Keratinocyte (primary cell): ENCODE results near the gene ARMC10. TPM values are rescaled to one million over a fixed set of nuclear protein-coding genes. Genes with fewer than 3 reads are reported as not detected.
"Not testable (repeated sequence)": the region's sequence is repeated elsewhere in the genome, so short reads cannot be mapped to it uniquely, and the experiment has no call there.

ENCODE experiments used
- DNase-seq: peaks from one replicate; pipeline ENCODE4 v3.0.0-alpha.2; 2011; ENCODE audit warnings: low read depth, missing footprints, low spot score
- FAIRE-seq: peaks from 2 replicates; lab custom pipeline; 2011; peaks lifted over from hg19 to GRCh38; lab: Jason Lieb, UNC
- H2AFZ ChIP-seq: 2 replicates; pipeline ENCODE4 v1.6.0; 2012; ENCODE audit warnings: low read length, control low read depth, inconsistent platforms; ENCODE audit not compliant: control insufficient read depth
- H3K27ac ChIP-seq: 2 replicates; pipeline ENCODE4 v1.5.1; 2011; ENCODE audit warnings: low read length; ENCODE audit not compliant: control insufficient read depth, insufficient read depth
- H3K27me3 ChIP-seq: 3 replicates; pipeline ENCODE4 v1.6.0; 2011; ENCODE audit warnings: low read length; ENCODE audit not compliant: control insufficient read depth, insufficient read depth; ENCODE audit errors: extremely low read depth
- H3K36me3 ChIP-seq, 2 experiments: 2 replicates in 1 of 2; 3 replicates in 1 of 2; pipeline ENCODE4 v1.5.1; 2011; ENCODE audit warnings: low read length in 2 of 2, mild to moderate bottlenecking in 1 of 2; ENCODE audit not compliant: control insufficient read depth in 2 of 2, insufficient read depth in 2 of 2; ENCODE audit errors: extremely low read depth in 1 of 2
- H3K4me1 ChIP-seq: 3 replicates; pipeline ENCODE4 v1.5.1; 2011; ENCODE audit warnings: low read length; ENCODE audit not compliant: control insufficient read depth, insufficient read depth; ENCODE audit errors: extremely low read depth
- H3K4me2 ChIP-seq: 3 replicates; pipeline ENCODE4 v1.6.0; 2011; ENCODE audit warnings: low read depth, low read length; ENCODE audit not compliant: control insufficient read depth, insufficient read depth; ENCODE audit errors: extremely low read depth
- H3K4me3 ChIP-seq, 3 experiments: fragments of 200-600 bp in 1 of 3; sonication (generic) in 1 of 3; 2 replicates in 2 of 3; 3 replicates in 1 of 3; pipeline ENCODE4 v1.5.1; 2011 to 2016; ENCODE audit warnings: low read length in 3 of 3, mild to moderate bottlenecking in 3 of 3, control low read depth in 2 of 3, inconsistent platforms in 1 of 3, low read depth in 1 of 3, mixed read lengths in 1 of 3, mixed run types in 1 of 3, moderate library complexity in 1 of 3; ENCODE audit not compliant: control insufficient read depth in 2 of 3, insufficient read depth in 2 of 3; ENCODE audit errors: extremely low read depth in 1 of 3
- H3K79me2 ChIP-seq: 2 replicates; pipeline ENCODE4 v1.6.0; 2012; ENCODE audit warnings: low read length; ENCODE audit not compliant: control insufficient read depth, insufficient read depth
- H3K9ac ChIP-seq: 3 replicates; pipeline ENCODE4 v1.6.0; 2011; ENCODE audit warnings: low read length; ENCODE audit not compliant: control insufficient read depth, insufficient read depth; ENCODE audit errors: extremely low read depth
- H3K9me1 ChIP-seq: 3 replicates; pipeline ENCODE4 v1.6.0; 2011; ENCODE audit warnings: low read length; ENCODE audit not compliant: control insufficient read depth, insufficient read depth; ENCODE audit errors: extremely low read depth
- H3K9me3 ChIP-seq: 2 replicates; pipeline ENCODE4 v1.5.1; 2012; ENCODE audit warnings: low read depth, low read length; ENCODE audit not compliant: control insufficient read depth
- H4K20me1 ChIP-seq: 3 replicates; pipeline ENCODE4 v1.6.0; 2011; ENCODE audit warnings: low read length; ENCODE audit not compliant: control insufficient read depth, insufficient read depth; ENCODE audit errors: extremely low read depth
- EZH2 ChIP-seq: IDR thresholded peaks from one replicate; pipeline ENCODE4 v1.6.1; 2012; ENCODE audit warnings: inconsistent platforms, mild to moderate bottlenecking, low read length, moderate library complexity
- dilution Hi-C: fragments of 300-500 bp; cut with MboI; formaldehyde crosslinking; loops from one replicate; pipeline ENCODE4 v1.7.0; 2020; ENCODE audit warnings: low sequenced_read_pairs; ENCODE audit not compliant: extremely low pct_ligation_motif_present
- polyA plus RNA-seq, 5 experiments: library from polyadenylated mRNA; depleted of rRNA in 3 of 5; stranded (reverse) in 3 of 5; stranded (forward) in 1 of 5; unstranded in 1 of 5; fragments of >200 nt; gene quantifications; 1 replicate in 1 of 5; 2 replicates in 3 of 5; 3 replicates in 1 of 5; pipeline versions ENCODE4 v1.2.1 to v1.2.3, GENCODE V29; 2011 to 2012; ENCODE audit warnings: missing spikeins in 2 of 5, low read depth in 1 of 5, low replicate concordance in 1 of 5
- TF ChIP-seq, protein P1 (sequence below), 3 experiments: IDR thresholded peaks in 1 of 3; conservative IDR thresholded peaks in 1 of 3; optimal IDR thresholded peaks in 1 of 3; 2 replicates in 2 of 3; 3 replicates in 1 of 3; pipeline versions ENCODE3 to v1.5.1; 2011; ENCODE audit warnings: low read length in 3 of 3, mild to moderate bottlenecking in 3 of 3, moderate library complexity in 2 of 3, control low read depth in 1 of 3, inconsistent platforms in 1 of 3; ENCODE audit not compliant: insufficient read depth in 2 of 3; ENCODE audit errors: extremely low read depth in 1 of 3

Gene ARMC10
- polyA plus RNA-seq, 1 donor (not counting 4 experiments of a cell fraction or from before 2014, with no cell fraction given): 47.1 TPM

DNA sequence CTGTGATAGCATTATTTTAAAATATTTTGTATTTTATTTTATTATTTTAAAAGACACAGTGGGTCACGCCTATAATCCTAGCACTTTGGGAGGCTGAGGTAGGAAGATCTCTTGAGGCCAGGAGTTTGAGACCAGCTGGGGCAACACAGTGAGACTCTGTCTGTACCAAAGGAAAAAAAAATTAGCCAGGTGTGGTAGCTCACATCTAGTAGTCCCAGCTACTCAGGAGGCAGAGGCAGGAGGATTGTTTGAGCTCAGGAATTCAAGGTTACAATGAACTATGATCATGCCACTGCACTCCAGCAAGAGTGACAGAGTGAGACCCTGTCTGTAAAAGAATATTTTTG, 37.5 kb upstream of the ARMC10 start:
- Histone ChIP-seq H3K9me1 (no peaks in the 10 kb centered on the region), H3K4me1 (no peaks in the 10 kb centered on the region), H3K4me2 (no peak overlapping the region), H3K4me3 (no peak overlapping the region), H3K27me3 (no peaks in the 10 kb centered on the region), H3K9ac (no peak overlapping the region), H3K79me2 (no peaks in the 10 kb centered on the region), H4K20me1 (no peaks in the 10 kb centered on the region), H3K36me3 (no peaks in the 10 kb centered on the region), H3K9me3 (no peaks in the 10 kb centered on the region), H2AFZ (no peak overlapping the region), H3K27ac (no peak overlapping the region)
- TF ChIP-seq EZH2: no peak
- TF ChIP-seq, protein P1, sequence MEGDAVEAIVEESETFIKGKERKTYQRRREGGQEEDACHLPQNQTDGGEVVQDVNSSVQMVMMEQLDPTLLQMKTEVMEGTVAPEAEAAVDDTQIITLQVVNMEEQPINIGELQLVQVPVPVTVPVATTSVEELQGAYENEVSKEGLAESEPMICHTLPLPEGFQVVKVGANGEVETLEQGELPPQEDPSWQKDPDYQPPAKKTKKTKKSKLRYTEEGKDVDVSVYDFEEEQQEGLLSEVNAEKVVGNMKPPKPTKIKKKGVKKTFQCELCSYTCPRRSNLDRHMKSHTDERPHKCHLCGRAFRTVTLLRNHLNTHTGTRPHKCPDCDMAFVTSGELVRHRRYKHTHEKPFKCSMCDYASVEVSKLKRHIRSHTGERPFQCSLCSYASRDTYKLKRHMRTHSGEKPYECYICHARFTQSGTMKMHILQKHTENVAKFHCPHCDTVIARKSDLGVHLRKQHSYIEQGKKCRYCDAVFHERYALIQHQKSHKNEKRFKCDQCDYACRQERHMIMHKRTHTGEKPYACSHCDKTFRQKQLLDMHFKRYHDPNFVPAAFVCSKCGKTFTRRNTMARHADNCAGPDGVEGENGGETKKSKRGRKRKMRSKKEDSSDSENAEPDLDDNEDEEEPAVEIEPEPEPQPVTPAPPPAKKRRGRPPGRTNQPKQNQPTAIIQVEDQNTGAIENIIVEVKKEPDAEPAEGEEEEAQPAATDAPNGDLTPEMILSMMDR (optimal IDR thresholded peaks at IDR 0.05 in 1 of 3, IDR thresholded peaks at IDR 0.05 in 1 of 3, conservative IDR thresholded peaks at IDR 0.05 in 1 of 3; ENCODE audit: extremely low read depth in 1 of 3, insufficient read depth in 2 of 3, low read length in 3 of 3): no peak
- FAIRE-seq: no peak
- DNase-seq: no peak
- dilution Hi-C loops: no loop called here

GRCh38 chr7:103037823-103038739, 36.9 kb upstream of the ARMC10 start:
- H3K4me1 ChIP-seq, H4K20me1 ChIP-seq, dilution Hi-C loops, H3K9me1 ChIP-seq, H3K27ac ChIP-seq, H2AFZ ChIP-seq, H3K9me3 ChIP-seq, DNase-seq, H3K9ac ChIP-seq, FAIRE-seq, H3K4me3 ChIP-seq, H3K79me2 ChIP-seq, H3K27me3 ChIP-seq, H3K4me2 ChIP-seq, H3K36me3 ChIP-seq: not testable (repeated sequence)

GRCh38 chr7:103041815-103042214, 33.1 kb upstream of the ARMC10 start:
- H3K4me2 ChIP-seq, H3K9me1 ChIP-seq, H3K9me3 ChIP-seq, H2AFZ ChIP-seq, H3K79me2 ChIP-seq, H3K27ac ChIP-seq, H3K9ac ChIP-seq, H3K4me3 ChIP-seq, H3K27me3 ChIP-seq, H3K36me3 ChIP-seq, H4K20me1 ChIP-seq, H3K4me1 ChIP-seq, dilution Hi-C loops, FAIRE-seq, DNase-seq: not testable (repeated sequence)
